Measurements from ENCODE around the gene SERTAD1. TPM values are rescaled to one million over a fixed set of nuclear protein-coding genes. Genes with fewer than 3 reads are reported as not detected.
A peak's percentile ranks its signal among the peaks of the same experiment; 100 is the strongest.

The SERTAD1 gene
- polyA plus RNA-seq, 3 donors = 21.0 to 55.9 (median 21.6) TPM

DNA sequence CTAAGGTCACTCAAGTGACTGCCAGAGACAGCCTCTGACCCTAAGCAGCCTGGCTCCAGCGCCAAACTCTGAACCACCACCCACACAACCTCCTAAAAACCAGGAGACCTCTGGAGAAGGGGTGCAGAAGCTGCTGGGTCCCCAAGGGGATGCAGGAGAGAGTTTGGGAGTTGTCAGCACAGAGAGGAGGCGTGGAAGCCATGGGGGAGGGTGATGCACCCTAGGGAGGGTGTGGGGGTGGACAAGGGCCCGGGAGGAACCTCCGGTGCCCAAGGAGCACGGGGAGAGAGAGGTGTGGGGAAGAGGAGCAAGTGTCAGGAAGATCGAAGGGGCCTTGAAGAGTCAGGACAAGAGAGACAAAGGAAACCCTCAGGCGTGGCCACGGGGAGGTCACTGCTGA lies 33.7 kb downstream of the SERTAD1 start:
- peaks cover 19% of the 10 kb centered on the region for H3K4me1 Mint-ChIP-seq
- H3K27ac Mint-ChIP-seq = no peak overlapping the region
- Histone ChIP-seq H3K79me2 (ENCODE audit: insufficient read depth, low read length) (no peaks in the 10 kb centered on the region), H3K4me2 (replicated peaks; ENCODE audit: extremely low read depth, low read length, poor library complexity, severe bottlenecking) (no peak overlapping the region), H3K4me1 (ENCODE audit: control insufficient read depth in 1 of 2, insufficient read depth in 2 of 2, low read length in 2 of 2) (peaks cover 5 to 10% of the 10 kb centered on the region in 2 donors), H3K36me3 (replicated peaks in 1 of 2; ENCODE audit: control insufficient read depth in 1 of 2, insufficient read depth in 2 of 2, low read length in 2 of 2) (no peaks in the 10 kb centered on the region), H3K27me3 (ENCODE audit: control insufficient read depth in 2 of 2, insufficient read depth in 2 of 2, low read length in 2 of 2) (no peaks in the 10 kb centered on the region), H3K4me3 (replicated peaks in 1 of 3; ENCODE audit: low read depth in 2 of 3, low read length in 3 of 3) (no peak overlapping the region), H3K27ac (ENCODE audit: low read depth in 1 of 2, low read length in 2 of 2) (no peak overlapping the region), H3K9ac (ENCODE audit: insufficient read depth, low read length, poor library complexity, severe bottlenecking) (no peak overlapping the region), H2AFZ (ENCODE audit: insufficient read depth, low read depth, low read length, poor library complexity, severe bottlenecking) (no peak overlapping the region), H3K9me3 (replicated peaks in 1 of 2; ENCODE audit: control insufficient read depth in 1 of 2, insufficient read depth in 1 of 2, low read length in 2 of 2) (no peaks in the 10 kb centered on the region), H4K20me1 (ENCODE audit: insufficient read depth, low read length) (no peaks in the 10 kb centered on the region)
- TF ChIP-seq, protein P1, sequence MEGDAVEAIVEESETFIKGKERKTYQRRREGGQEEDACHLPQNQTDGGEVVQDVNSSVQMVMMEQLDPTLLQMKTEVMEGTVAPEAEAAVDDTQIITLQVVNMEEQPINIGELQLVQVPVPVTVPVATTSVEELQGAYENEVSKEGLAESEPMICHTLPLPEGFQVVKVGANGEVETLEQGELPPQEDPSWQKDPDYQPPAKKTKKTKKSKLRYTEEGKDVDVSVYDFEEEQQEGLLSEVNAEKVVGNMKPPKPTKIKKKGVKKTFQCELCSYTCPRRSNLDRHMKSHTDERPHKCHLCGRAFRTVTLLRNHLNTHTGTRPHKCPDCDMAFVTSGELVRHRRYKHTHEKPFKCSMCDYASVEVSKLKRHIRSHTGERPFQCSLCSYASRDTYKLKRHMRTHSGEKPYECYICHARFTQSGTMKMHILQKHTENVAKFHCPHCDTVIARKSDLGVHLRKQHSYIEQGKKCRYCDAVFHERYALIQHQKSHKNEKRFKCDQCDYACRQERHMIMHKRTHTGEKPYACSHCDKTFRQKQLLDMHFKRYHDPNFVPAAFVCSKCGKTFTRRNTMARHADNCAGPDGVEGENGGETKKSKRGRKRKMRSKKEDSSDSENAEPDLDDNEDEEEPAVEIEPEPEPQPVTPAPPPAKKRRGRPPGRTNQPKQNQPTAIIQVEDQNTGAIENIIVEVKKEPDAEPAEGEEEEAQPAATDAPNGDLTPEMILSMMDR (IDR thresholded peaks at IDR 0.05) = no peak
- 86% methylated on average over 7 of the region's 8 CpGs for WGBS (ENCODE audit: insufficient coverage)
- no peak overlapping the region for H3K4me3 Mint-ChIP-seq
- H3K27me3 Mint-ChIP-seq (ENCODE audit: low read depth in 3 of 3) = peaks cover 1 to 11% (median 5%) of the 10 kb centered on the region in 3 donors
- peaks cover 0 to 2% (median 0%) of the 10 kb centered on the region in 7 donors for H3K9me3 Mint-ChIP-seq
- intact Hi-C loops (cut with micrococcal nuclease) = loop anchor here in 1 of 2 donors (10.0 kb wide), 1 partner anchor 87 kb away; no protein-coding TSS in a partner anchor
- no peaks in the 10 kb centered on the region for H3K36me3 Mint-ChIP-seq
- DNase-seq = no peak

DNA sequence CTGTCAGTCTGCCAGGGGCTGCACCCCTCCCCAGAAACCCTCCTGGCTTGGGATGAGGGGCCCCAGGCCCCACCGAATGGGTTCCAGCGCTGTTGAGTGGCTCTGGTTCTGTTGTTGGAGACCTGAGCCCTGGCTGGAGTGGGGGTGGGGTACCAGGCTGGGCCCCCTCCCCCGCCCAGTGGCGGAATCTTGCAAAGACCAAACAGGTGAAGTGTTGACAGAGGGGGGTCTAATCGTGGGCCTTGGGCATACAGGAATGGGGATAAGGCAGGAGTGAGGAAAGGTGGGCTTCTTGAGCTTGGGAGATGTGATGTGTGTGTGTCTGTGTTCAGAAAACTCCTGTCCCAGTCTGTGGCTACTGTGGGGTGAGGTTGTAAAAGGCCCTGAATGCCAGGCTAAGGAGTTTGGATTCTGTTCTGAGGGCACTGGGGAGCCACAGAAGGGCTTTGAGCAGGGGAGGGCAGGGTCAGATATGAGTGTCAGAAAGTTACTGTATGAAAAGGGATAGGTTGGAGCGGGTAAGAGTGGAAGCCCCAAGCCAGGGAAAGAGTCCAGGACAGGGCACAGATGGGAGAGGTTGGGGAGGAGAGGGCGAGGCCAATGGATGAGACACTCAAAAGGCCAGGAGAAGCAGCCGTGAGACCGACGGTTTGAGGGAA lies 35.6 kb downstream of the SERTAD1 start, which contains the start of gene HIPK4:
TSS of gene HIPK4 (minus strand) at position 98 of the 659 bp plus-strand sequence. CDS start 279 bp downstream, outside the sequence.
- Histone ChIP-seq H3K4me3 (replicated peaks in 1 of 3; ENCODE audit: low read depth in 2 of 3, low read length in 3 of 3) (no peak within 1 kb of the TSS), H4K20me1 (ENCODE audit: insufficient read depth, low read length) (no peaks in the 10 kb centered on the region), H3K4me2 (replicated peaks; ENCODE audit: extremely low read depth, low read length, poor library complexity, severe bottlenecking) (no peak within 1 kb of the TSS), H3K79me2 (ENCODE audit: insufficient read depth, low read length) (no peaks in the 10 kb centered on the region), H3K9me3 (replicated peaks in 1 of 2; ENCODE audit: control insufficient read depth in 1 of 2, insufficient read depth in 1 of 2, low read length in 2 of 2) (no peaks in the 10 kb centered on the region), H3K27ac (ENCODE audit: low read depth in 1 of 2, low read length in 2 of 2) (no peak within 1 kb of the TSS), H3K27me3 (ENCODE audit: control insufficient read depth in 2 of 2, insufficient read depth in 2 of 2, low read length in 2 of 2) (no peaks in the 10 kb centered on the region), H3K9ac (ENCODE audit: insufficient read depth, low read length, poor library complexity, severe bottlenecking) (no peak within 1 kb of the TSS), H3K4me1 (ENCODE audit: control insufficient read depth in 1 of 2, insufficient read depth in 2 of 2, low read length in 2 of 2) (peaks cover 5 to 10% of the 10 kb centered on the region in 2 donors), H3K36me3 (replicated peaks in 1 of 2; ENCODE audit: control insufficient read depth in 1 of 2, insufficient read depth in 2 of 2, low read length in 2 of 2) (no peaks in the 10 kb centered on the region), H2AFZ (ENCODE audit: insufficient read depth, low read depth, low read length, poor library complexity, severe bottlenecking) (no peak within 1 kb of the TSS)
- no peak within 1 kb of the TSS for H3K4me3 Mint-ChIP-seq
- peak within 1 kb of the TSS in 1 of 7 donors; percentile 3 for H3K27ac Mint-ChIP-seq
- H3K4me1 Mint-ChIP-seq = peaks cover 15% of the 10 kb centered on the region
- TF ChIP-seq, protein P1 (IDR thresholded peaks at IDR 0.05) = no peak
- 94% methylated on average over 10 of the region's 10 CpGs for WGBS (ENCODE audit: insufficient coverage)
- H3K9me3 Mint-ChIP-seq = peaks cover 0 to 4% (median 0%) of the 10 kb centered on the region in 7 donors
- no peak for DNase-seq
- H3K36me3 Mint-ChIP-seq = no peaks in the 10 kb centered on the region
- intact Hi-C loops (cut with micrococcal nuclease) = loop anchor here in 1 of 2 donors (10.0 kb wide), 1 partner anchor 85 kb away; no protein-coding TSS in a partner anchor
- H3K27me3 Mint-ChIP-seq (ENCODE audit: low read depth in 3 of 3) = peaks cover 3 to 7% (median 6%) of the 10 kb centered on the region in 3 donors
